8988T (cell line): ENCODE results near the gene MYADML2.

ENCODE experiments used
- DNase-seq: peaks from one replicate; pipeline ENCODE4 v3.0.0; 2011

MYADML2 gene

DNA sequence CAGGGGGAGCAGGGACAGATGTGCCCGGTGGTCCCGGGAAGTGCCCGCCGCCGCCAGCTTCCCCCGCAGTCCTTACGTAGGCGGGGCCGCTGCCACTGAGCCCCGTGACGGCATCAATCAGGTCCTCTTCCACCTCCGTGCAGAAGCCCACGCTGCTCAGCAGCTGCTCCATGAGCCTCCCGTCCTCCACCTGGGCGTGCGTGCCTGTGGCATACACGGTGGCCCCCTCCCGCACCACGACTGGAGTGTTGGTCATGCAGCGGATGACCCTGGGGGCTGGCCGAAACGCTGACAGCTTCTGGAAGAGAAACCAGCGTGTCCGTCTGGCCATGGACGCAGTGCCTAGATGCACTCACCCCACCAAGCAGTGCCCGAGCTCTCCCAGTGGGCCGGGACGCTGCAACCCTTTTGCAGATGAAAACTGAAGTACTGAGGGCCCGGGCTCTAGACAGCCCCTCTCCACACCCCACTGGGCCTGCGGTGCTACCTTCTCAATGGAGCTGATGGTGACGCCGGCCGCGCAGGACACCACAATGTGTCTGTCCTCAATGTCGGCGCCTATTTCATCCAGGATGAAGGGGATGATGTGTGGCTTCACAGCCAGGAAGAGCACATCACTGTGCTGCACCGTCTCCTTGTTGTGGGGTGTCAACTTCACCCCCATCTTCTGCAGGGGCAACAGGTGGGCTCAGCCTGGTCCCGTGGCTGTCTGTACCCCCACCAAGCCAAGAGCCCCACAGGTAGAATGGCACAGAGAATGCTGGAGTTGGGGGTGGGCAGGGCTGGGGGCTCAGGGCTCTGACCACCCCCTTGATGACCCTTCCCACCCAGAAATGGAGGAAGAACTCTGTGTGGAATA, 12.0 kb downstream of the MYADML2 start:
- no peak for DNase-seq

DNA sequence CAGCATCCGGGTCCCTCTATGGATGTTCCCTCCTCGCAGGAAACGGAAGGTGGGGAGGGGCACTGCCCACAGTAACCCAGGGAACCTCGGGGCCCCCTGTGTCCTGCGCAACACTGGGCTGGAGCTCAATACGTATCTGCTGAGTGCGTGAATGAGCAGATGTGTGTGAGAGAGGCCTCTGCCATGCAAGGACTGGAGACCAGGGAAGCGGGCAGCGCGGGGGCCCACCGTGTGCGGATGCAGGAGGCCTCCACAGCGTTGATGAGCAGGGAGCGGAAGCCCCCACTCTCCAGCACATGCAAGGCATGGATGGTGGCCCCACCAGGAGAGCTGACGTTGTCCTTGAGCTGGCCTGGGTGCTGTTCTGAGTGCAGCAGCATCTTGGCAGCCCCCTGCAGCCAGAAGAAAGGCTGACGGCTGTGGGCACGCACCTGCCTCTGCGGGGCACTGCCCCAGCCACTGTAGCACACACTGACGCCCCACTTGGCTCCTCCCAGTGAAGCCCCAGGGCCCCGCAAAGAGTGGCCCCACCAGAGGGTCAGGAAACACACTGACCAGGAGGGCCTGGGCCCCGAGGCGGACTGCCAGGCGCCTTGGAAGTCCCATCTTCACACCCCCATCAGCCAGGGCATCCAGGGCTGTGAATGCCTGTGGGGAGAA, 12.8 kb downstream of the MYADML2 start:
- no peak for DNase-seq

DNA sequence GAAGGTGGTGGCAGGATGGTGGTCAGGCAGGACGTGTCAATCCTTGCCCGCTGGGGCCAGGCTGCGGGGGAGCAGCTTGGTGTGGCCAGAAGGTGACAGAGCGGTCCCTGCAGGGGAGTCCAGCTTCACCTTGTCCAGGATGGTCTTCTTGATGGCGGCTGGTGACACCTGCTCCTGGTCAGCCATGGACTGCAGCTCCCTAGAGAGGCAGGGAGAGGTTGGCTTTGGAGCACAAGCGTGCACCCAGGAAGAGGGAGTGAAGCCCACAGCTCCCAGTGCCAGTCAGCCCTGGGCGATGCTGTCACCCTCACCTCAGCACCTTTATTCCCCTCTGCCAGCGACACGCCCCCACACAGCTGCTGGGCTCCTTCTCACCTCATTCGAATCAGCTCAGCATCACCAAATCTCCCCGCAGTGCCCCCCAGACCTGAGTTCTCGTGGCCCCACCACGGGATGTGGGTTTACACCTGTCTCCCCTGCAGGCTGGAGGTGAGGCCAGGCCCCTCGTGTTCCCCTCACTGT, 13.8 kb downstream of the MYADML2 start:
- DNase-seq, result no peak

DNA sequence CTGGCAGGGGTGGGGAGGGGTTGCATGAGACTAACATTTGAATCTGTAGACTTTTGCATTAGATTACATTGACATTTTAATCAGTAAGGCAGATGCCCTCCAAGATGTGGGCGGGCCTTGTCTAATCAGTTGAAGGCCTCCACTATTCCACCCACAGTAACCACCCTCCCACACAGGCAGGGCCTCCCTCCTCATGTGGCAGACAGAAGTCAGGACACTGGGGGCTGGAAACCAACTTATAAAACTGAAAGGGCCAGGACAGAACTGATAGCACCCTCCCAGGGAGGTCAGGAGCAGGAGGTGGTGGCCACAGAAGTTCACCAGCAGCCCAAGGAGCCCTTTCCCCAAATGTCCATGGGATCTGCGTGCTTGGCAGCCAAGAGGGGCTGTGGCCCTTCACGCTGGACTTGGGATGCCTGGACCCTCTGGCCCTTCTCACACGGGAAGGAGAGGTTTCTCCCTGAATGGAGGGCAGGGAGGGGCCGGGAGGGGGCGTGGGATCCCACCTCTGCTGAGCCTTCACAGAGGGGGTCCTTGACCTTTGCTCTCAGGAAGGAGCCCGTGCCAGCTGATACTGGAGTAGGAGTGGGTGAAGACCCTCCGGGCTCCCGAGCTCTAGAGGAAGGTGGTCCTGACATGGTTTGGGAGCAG, 14.6 kb downstream of the MYADML2 start:
- DNase-seq, result no peak

DNA sequence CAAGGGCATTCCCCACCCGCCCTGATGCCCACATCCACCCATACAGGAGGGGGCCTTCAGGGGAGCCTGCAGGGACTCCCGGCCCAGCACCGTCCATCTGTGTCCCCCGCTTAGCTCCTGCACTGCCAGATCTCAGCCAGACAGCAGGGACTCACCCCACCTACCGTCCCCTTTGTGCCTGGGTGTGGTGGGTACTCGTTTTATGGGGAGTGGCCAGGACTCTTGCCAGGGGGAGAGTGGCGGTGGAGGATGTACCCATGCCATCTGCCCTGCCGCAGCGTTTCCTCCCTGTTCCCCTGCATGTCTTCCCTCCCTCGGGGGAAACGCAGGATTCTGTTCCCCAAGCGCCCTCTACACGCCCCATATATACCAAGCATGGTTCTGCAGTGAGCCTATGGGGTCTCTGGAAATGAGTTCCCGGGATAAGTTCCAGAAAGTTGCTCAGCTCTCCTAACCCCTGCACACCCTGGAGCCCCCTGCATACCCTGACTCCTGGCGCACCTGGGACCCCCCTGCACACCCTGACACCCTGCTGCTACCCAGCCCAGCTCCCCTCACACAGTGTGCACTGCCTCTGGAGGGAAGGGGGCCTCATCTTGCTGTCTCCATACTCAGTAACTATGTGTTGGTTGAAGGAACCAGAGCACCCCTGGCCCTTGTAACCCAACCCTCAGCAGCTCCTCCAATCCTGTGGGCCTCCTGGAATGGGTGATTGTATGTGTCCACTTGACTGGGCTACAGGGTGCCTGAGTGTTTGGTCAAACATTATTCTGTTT, 15.3 kb downstream of the MYADML2 start:
- DNase-seq, result no peak

DNA sequence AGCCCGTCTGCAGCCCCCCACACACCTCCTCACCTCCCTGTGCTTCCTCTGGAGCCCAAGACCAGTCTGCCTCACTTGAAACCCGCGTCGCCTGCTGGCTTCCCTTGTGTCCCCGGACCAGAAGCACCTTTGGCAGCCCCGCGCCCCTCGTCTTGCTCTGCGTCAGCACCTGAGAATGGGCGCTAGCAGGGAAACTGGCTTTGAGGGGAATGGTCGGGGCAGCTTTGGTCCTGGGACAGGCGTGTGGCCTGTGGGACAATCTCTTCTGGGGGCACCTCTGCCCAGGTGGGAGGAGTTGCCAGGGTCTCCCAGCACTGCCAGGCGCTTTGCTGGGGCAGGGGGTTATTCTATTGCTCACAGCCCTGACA, 15.9 kb downstream of the MYADML2 start:
- DNase-seq, result no peak

DNA sequence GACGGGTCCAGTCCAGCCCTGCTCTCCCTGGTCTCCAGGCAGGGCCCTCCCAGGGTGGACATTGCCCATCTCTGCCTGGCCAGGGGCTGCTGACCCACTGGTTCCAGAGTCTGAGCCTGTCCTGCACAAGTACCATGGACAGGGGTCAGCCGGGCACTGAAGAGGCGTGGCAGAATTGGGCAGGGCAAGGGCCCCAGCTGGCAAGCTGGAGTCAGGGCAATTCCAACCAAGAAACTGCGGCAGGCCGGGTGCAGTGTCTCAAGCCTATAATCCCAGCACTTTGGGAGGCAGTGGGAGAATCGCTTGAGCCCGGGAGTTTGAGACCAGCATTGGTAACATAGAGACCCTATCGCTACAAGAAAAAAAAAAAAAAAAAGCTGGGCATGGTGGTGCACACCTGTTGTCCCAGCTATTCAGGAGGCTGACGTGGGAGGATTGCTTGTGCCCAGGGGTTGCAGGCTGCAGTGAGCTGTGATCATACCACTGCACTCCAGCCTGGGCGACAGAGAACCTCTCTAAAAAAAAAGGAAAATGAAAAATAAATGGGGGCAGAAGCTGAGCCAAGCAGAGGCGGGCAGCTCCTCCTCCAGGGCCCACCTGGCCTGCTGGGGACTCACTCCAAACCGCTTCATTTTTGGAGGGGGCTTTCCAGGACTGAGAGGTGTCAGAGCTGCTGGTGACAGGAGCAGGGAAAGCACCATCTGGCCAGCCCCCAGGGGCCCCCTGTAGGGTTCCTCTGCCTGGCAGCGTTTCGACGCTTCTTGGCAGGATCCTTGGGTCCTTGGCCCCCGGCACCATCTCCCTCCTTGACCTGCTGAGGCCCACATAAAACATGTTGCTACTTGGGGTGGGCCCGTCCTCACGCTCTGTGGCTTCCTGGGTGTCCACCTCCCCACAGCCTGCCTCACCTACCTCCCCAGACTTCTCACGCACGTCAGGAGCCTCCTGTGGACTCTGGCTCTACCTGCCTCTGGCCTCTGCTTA, 16.6 kb downstream of the MYADML2 start:
- DNase-seq, result no peak

DNA sequence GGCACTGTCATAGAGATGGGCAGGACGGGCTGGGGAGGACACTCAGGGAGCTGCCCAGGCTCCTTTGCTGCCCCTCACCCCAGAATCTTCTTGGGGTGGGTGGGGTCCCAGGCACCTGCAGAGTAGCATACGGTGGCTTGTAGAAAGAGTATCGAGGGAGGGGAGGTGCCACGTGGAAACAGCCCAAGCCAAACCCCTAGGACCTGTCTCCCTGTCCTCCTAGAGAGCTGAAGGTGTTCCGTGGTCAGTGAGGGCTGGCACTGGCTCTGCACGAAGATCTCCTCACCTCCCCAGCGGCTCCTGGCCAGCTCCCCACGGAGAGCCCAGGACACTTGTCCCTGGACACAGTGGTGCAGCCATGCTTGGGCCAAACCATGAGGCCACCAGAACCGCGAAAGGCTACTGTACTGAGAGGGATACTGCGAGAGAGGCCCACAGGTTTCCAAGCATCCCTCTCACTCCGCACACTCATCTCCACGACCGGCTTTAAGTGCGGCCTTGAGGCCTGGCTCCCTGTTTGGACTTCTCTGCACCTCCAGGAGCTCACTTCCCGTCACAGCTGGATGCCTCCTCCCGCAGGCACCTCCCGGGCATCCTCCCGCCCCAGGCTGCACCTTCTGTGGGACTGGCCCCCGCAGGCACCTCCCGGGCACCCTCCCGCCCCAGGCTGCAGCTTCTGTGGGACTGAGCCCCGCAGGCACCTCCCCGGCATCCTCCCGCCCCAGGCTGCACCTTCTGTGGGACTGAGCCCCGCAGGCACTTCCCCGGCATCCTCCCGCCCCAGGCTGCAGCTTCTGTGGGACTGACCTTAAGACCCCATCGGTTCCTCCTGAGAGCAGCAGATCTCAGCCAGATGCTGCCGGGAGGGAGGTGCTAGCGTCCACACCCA, 17.5 kb downstream of the MYADML2 start:
- DNase-seq, result no peak

DNA sequence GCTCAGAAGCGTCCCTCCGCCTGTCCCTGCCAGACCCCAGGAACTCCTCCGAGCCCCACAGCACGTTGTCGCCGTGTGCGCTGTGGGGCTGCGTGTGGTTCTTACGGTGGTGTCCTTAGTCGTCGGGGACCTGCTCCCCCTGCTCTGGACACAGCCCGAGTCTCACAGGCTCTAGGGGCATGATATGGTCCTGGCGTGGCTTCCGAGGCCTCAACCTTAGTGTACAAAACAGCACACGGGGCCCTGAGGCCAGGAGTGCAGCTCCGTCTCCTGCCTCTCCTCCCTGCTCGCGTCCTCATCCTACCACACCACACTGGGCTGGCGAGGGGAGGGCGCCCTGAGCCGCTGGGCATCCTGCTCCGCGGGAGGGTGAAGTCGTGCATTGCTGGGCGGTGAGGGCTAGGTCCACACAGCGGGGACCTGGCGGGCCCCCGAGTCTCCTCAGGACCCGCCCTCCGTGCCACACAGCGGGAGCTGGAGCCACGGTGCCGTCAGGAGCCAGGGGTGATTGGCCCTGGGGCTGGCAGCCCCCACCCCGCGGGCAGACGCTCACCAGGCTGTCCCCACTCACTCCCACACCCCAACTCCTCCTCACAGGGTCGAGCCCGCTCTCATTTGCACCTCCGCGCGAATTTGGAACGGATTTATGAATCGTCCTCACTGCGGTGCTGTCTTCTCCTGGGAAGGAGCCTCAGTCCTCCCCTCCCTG, 18.3 kb downstream of the MYADML2 start:
- DNase-seq, result no peak

DNA sequence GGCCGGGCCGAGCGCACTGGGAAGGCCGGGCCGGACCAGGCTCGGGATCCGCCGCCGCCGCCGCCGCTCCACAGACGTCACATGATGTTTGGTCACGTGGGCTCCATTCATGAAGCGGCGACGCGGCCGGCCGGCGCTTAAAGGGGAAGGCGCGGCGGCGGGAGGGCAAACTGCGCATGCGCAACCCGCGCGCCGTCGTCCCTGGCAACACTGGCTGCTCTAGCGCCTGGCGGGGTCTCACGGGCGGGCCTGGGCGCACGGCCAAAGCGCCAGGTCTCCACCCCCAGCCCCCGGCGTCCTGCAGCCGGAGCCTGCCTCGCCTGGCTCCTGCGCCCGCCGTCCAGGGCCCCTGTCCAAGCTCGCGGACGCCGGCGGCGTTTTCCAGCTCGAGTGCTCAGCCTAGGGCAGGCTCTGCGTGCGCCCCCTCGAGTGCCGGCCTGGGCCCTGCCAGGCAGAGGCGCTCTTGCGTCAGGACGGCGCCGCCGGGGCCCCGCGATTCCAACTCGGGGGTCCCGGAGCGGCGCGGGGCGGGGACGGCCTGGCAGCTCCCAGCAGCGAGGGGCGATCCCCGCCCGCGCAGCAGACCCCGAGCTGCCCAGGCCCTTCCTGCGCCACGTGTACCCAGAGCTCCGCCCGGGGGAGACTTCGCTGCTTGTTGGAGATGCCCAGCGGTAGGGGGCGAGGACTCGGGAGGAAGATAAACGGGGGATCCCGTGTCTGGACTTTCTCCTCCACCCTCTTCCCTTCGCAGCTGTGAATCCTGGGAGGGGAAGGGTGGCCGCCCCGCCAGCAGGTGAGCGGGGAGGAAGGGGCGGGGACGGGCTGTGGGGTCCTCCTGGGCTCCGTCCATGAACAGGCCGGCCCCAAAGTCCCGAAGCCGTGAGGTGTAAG, 19.1 kb downstream of the MYADML2 start, which contains the start of gene MAFG:
TSS of gene MAFG (minus strand) at position 83 of the 891 bp plus-strand sequence. CDS start 4,550 bp downstream, outside the sequence.
- DNase-seq, result peak; percentile 96

DNA sequence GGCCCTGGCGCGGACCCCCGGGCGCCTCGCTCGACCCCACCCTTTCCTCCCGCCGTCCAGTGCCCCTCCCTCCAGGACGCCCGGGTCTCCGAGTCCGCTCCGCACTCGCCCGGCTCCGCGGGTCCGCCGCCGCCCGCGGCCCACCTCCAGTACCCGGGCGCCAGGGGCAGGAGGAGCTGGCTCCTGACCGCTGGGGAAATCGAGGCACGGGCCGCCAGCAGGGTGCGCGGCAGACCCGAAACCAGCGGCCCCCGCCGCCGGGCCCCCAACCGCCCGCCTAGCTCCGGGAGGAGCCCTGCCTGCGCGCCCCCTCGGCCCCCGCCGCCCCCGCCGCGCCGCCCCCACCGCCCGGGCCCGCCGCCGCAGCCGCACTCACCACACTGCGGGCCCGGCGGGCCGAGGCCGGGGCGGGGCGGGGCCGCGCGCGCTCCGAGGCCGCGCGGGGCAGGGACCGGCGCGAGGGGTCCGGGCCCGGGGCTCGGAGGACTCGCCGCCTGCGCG, 19.8 kb downstream of the MYADML2 start:
- DNase-seq, result peak; percentile 53

DNA sequence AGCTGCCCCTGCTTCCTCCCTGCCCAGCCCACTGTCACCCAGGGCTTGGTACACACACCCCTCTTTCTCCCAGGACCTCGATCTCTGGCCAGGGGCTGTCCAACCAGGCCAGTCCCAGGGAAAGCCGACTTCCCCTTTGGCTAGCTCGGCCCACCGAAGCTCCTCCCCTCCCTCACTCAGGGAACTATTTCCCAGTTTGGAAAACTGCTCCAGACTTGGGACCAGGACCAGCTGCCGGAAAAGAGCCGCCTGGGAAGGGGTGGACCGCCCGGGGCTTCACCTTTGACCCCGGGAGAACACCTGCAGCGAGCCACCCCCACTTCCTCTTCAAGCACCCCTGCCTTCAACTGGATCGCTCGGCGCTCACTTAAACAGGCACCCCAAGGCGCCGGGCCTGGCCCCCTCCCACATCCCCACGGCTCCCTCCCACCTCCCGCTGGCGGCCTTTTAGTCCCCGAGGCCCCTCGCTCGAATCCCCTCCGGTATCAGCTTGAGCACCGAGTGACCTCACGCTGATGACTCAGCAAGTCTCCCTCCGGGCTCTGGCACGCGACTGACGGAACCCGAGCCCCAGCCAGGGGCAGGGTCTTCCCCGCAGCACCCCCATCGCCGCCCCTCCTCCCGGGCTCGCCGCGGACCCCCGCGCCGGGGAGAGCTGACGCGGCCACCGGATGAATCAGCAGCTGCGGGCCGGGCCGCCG, 20.4 kb downstream of the MYADML2 start:
- DNase-seq, result peak; percentile 76

DNA sequence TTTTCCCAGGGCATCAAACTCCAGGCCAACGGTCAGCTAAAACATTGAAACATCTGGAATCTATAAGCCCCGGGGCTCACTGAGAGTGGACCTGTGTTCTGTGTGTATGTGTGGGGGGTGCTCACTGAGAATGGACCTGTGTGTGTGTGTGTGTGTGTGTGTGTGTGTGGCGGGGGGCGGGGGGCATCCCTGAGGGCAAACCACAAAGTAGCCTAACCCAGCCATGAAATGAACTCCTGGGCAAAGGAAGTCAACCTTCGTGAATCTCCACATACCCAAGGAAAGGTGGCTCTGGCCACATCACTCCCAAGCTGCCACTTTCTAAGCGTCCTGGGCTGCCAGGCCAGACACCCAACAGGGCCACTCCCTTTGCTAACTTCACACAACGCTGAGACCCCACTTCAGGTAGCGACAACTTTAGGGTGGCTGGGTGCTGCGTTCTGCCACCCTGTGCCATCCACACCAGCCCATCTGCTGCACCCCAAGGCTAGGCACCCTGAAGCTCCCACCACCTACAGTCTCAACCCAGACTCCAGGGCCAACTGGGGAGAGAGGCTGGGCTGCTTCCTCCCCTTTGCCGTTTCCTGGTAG, 21.1 kb downstream of the MYADML2 start:
- no peak for DNase-seq

DNA sequence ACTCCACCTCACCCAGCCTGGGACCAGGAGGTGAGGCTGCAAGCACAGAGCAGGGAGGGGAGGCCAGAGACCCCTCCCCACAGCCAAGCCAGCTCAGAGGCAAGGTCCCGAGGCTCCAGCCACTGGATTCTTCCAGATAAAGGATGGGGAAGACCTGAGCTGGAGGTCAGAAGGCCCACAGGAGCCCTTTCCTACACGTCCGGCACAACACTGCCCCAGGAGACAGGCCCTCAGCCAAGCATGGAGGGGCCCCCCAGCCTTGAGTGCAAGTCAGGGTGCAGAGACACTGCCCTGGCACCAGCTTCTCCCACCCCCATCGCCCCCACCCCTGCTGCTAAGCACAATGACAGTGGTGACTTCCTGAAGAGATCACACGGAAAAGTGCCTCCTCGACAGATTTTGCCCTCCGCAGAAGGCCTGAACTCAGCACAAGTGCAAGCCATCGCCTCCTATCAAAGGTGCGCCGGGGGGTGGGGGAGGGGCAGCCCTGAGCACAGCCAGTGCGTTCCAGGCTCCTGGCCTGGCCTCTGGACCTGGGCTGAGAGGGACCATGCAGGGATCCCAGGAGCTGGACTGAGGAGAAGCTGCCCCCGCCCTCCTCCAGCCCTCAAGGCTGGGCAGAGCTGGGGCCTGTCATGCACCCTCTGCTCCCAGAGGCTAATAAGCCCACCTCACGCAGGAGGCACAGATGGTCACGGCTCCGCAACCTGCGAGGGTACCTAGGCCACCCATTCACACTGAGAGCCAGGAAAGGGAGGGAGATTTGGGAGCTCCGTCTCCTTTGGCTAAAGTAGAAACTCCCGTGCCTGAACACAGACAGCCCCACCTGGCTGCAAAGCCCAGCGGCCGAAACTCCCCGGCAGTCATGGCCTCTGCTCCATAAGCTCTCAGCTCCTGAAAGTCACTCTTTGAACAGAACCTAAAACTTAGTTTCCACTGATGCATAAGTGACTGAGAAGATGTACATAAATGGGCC, 22.2 kb downstream of the MYADML2 start:
- DNase-seq, result no peak

DNA sequence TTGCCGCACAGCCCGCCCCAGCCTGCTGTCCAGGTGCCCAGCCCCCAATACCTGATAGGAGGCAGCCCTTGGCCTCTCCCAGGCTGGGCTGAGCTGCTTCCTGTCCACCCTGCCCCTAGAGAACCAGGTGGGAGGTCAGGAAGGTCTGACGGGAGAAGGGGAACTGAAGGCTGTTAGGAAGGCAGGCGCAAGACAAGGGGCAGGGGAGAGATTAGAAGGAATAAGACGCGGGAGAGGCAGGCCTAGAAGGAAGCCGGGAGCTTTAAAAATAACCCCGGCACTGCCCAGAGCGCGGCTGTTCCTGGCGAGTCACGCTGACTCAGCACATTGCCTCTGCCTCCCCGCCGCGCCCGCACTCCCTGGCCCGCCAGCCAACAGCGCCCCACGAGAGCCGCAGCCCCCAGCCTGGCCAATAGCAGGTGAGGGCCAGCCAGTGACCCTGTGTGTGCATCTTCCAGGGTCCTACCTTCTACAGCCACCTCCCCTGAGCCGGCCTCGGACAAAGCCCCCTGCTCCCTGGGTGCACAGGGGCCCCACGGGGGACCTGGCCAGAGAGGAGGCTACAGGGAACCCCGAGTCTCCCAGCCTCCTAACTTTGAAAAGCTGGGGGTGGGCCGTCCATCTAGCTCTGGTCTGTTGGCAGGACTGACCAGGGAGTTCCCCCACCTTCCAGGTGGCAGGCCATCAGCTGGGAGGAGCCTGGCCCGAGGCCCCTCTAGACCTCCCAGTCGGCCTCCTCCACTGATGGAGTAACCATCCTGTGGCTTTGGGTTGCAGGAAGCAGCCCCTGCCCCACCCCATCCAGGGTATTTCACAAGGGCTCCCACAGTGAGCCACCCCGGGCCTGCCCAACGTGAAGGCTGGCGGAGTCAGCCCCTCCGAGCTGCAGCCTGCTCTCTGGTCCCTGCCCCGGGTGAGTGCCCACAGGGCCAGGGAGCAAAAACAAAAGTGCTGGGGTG, 23.5 kb downstream of the MYADML2 start:
- DNase-seq, result peak; percentile 75
